Neural progenitor cell (in vitro differentiated cells): ENCODE data around the gene ARHGAP26. TPM values are rescaled to one million over a fixed set of nuclear protein-coding genes. Genes with fewer than 3 reads are reported as not detected.

Experiments
- DNase-seq: peaks from one replicate; pipeline ENCODE4 v3.0.0-alpha.2; 2016; ENCODE audit warnings: low spot score
- H2AFZ ChIP-seq: fragments of 200-600 bp; sonication (generic); replicated peaks from 2 replicates; pipeline ENCODE4 v1.6.1; 2016; ENCODE audit warnings: antibody characterized with exemption
- H3F3A ChIP-seq: fragments of 200-600 bp; sonication (generic); 2 replicates; pipeline ENCODE4 v1.6.1; 2016; ENCODE audit warnings: antibody characterized with exemption, low read depth
- H3K27ac ChIP-seq: fragments of 200-600 bp; sonication (generic); 2 replicates; pipeline ENCODE4 v1.5.1; 2016; ENCODE audit warnings: mild to moderate bottlenecking
- H3K27me3 ChIP-seq: fragments of 200-600 bp; sonication (generic); 2 replicates; pipeline ENCODE4 v1.6.1; 2016; ENCODE audit warnings: mild to moderate bottlenecking, moderate library complexity
- H3K36me3 ChIP-seq: fragments of 200-600 bp; sonication (generic); 2 replicates; pipeline ENCODE4 v1.5.1; 2016
- H3K4me1 ChIP-seq: fragments of 200-600 bp; sonication (generic); 2 replicates; pipeline ENCODE4 v1.6.1; 2016; ENCODE audit warnings: mixed run types
- H3K4me2 ChIP-seq: fragments of 200-600 bp; sonication (generic); 2 replicates; pipeline ENCODE4 v1.6.1; 2016
- H3K4me3 ChIP-seq: fragments of 200-600 bp; sonication (generic); 2 replicates; pipeline ENCODE4 v1.5.1; 2016
- H3K79me2 ChIP-seq: fragments of 200-600 bp; sonication (generic); 2 replicates; pipeline ENCODE4 v1.6.1; 2016; ENCODE audit warnings: low read depth
- H3K9ac ChIP-seq: fragments of 200-600 bp; sonication (generic); 2 replicates; pipeline ENCODE4 v1.6.1; 2016
- H3K9me3 ChIP-seq: fragments of 200-600 bp; sonication (generic); 2 replicates; pipeline ENCODE4 v1.5.1; 2016; ENCODE audit warnings: low read depth
- H4K20me1 ChIP-seq: fragments of 200-600 bp; sonication (generic); 2 replicates; pipeline ENCODE4 v1.6.1; 2016; ENCODE audit warnings: low read depth
- H3K27ac Mint-ChIP-seq: 3 replicates; pipeline ENCODE4 v1.8.0; 2021; ENCODE audit warnings: mixed read lengths
- H3K27me3 Mint-ChIP-seq: 2 replicates; pipeline ENCODE4 v1.8.0; 2022; ENCODE audit warnings: low read depth, mild to moderate bottlenecking, inconsistent platforms, moderate library complexity, mixed read lengths; ENCODE audit not compliant: insufficient read depth
- H3K36me3 Mint-ChIP-seq: 3 replicates; pipeline ENCODE4 v1.8.0; 2021; ENCODE audit warnings: mixed read lengths
- H3K4me1 Mint-ChIP-seq: 3 replicates; pipeline ENCODE4 v1.8.0; 2021; ENCODE audit warnings: mixed read lengths
- H3K4me3 Mint-ChIP-seq: 3 replicates; pipeline ENCODE4 v1.8.0; 2021; ENCODE audit warnings: mild to moderate bottlenecking, moderate library complexity, mixed read lengths
- H3K9me3 Mint-ChIP-seq: 3 replicates; pipeline ENCODE4 v1.8.0; 2020; ENCODE audit warnings: mixed read lengths
- CTCF ChIP-seq: fragments of 200-600 bp; sonication (generic); IDR thresholded peaks from 2 replicates; pipeline ENCODE4 v1.5.1; 2017; ENCODE audit warnings: antibody characterized with exemption, mild to moderate bottlenecking
- EZH2 ChIP-seq: fragments of 200-600 bp; sonication (generic); IDR thresholded peaks from 2 replicates; pipeline ENCODE4 v1.6.1; 2017; ENCODE audit warnings: antibody characterized with exemption, mild to moderate bottlenecking, moderate library complexity
- EZH2phosphoT487 ChIP-seq: fragments of 200-600 bp; sonication (generic); IDR thresholded peaks from 2 replicates; pipeline ENCODE4 v1.6.1; 2017; ENCODE audit warnings: antibody characterized with exemption
- total RNA-seq: library from RNA; depleted of rRNA; stranded (reverse); fragments of >200 nt; gene quantifications from 2 replicates; pipeline ENCODE4 v1.2.3, GENCODE V29; 2015; ENCODE audit warnings: low replicate concordance

The ARHGAP26 gene
- total RNA-seq, 1 donor from 2014 or later, result 7.0 TPM

- Histone ChIP-seq H3K9ac (no peak overlapping the region), H3K36me3 (no peaks in the 10 kb centered on the region), H3K4me1 (no peaks in the 10 kb centered on the region), H3F3A (no peaks in the 10 kb centered on the region), H4K20me1 (no peaks in the 10 kb centered on the region), H3K79me2 (no peaks in the 10 kb centered on the region), H3K4me3 (no peak overlapping the region), H3K27me3 (no peaks in the 10 kb centered on the region), H3K4me2 (no peak overlapping the region), H3K27ac (no peak overlapping the region), H2AFZ (no peak overlapping the region), H3K9me3 (no peaks in the 10 kb centered on the region)
- no peaks in the 10 kb centered on the region for H3K27me3 Mint-ChIP-seq
- DNase-seq, result no peak
- H3K9me3 Mint-ChIP-seq, result no peaks in the 10 kb centered on the region
- H3K36me3 Mint-ChIP-seq, result no peaks in the 10 kb centered on the region
- H3K4me3 Mint-ChIP-seq, result no peak overlapping the region
- H3K27ac Mint-ChIP-seq, result no peak overlapping the region
- peaks cover 13% of the 10 kb centered on the region for H3K4me1 Mint-ChIP-seq
- no peak for TF ChIP-seq CTCF
- no peak for TF ChIP-seq EZH2
- no peak for TF ChIP-seq EZH2phosphoT487
These were observed 33.9 kb upstream of the ARHGAP26 start for GRCh38 chr5:142736247-142736632.

GRCh38 chr5:142737179-142737578 is 33.0 kb upstream of the ARHGAP26 start:
- no peak overlapping the region for H3K4me3 Mint-ChIP-seq
- H3K4me1 ChIP-seq, result no peaks in the 10 kb centered on the region
- H3K4me2 ChIP-seq, result no peak overlapping the region
- no peak for TF ChIP-seq EZH2
- no peaks in the 10 kb centered on the region for H3K36me3 Mint-ChIP-seq
- H3K9ac ChIP-seq, result no peak overlapping the region
- no peak overlapping the region for H3K27ac Mint-ChIP-seq
- H3F3A ChIP-seq, result no peaks in the 10 kb centered on the region
- no peaks in the 10 kb centered on the region for H3K79me2 ChIP-seq
- no peaks in the 10 kb centered on the region for H3K27me3 Mint-ChIP-seq
- H4K20me1 ChIP-seq, result no peaks in the 10 kb centered on the region
- H2AFZ ChIP-seq, result no peak overlapping the region
- H3K27me3 ChIP-seq, result no peaks in the 10 kb centered on the region
- H3K36me3 ChIP-seq, result no peaks in the 10 kb centered on the region
- no peak overlapping the region for H3K27ac ChIP-seq
- H3K9me3 Mint-ChIP-seq, result no peaks in the 10 kb centered on the region
- DNase-seq, result no peak
- H3K4me3 ChIP-seq, result no peak overlapping the region
- H3K4me1 Mint-ChIP-seq, result peaks cover 13% of the 10 kb centered on the region
- H3K9me3 ChIP-seq, result no peaks in the 10 kb centered on the region

- no peak overlapping the region for H3K27ac Mint-ChIP-seq
These were observed 29.5 kb upstream of the ARHGAP26 start for GRCh38 chr5:142740474-142741242.

More at GRCh38 chr5:142740474-142741242, 29.5 kb upstream of the ARHGAP26 start:
- H3F3A ChIP-seq, result no peaks in the 10 kb centered on the region
- no peak overlapping the region for H3K27ac ChIP-seq
- DNase-seq, result no peak
- H3K9me3 Mint-ChIP-seq, result no peaks in the 10 kb centered on the region
- no peak overlapping the region for H3K4me3 Mint-ChIP-seq
- H3K4me1 Mint-ChIP-seq, result peaks cover 22% of the 10 kb centered on the region
- H3K79me2 ChIP-seq, result no peaks in the 10 kb centered on the region
- no peak overlapping the region for H3K4me2 ChIP-seq
- no peak overlapping the region for H3K9ac ChIP-seq
- H3K9me3 ChIP-seq, result no peaks in the 10 kb centered on the region
- H2AFZ ChIP-seq, result no peak overlapping the region
- H3K4me3 ChIP-seq, result no peak overlapping the region
- H3K4me1 ChIP-seq, result peaks cover 11% of the 10 kb centered on the region
- no peaks in the 10 kb centered on the region for H3K27me3 Mint-ChIP-seq
- H3K36me3 ChIP-seq, result no peaks in the 10 kb centered on the region
- no peaks in the 10 kb centered on the region for H3K27me3 ChIP-seq
- H3K36me3 Mint-ChIP-seq, result no peaks in the 10 kb centered on the region
- TF ChIP-seq CTCF (no peak), EZH2phosphoT487 (no peak), EZH2 (no peak)
- no peaks in the 10 kb centered on the region for H4K20me1 ChIP-seq
